ENCODE data around the gene GCM1. TPM values are rescaled to one million over a fixed set of nuclear protein-coding genes. Genes with fewer than 3 reads are reported as not detected.

The GCM1 gene
- total and polyA plus RNA-seq, 9 of the 15 experiments (the other 6 are each of a cell fraction or from before 2014, with no cell fraction given), result not detected

GRCh38 chr6:53104916-53105315, 43.7 kb downstream of the GCM1 start (continued):
- TF ChIP-seq THRAP3 (IDR thresholded peaks at IDR 0.05; ENCODE audit: borderline replicate concordance), result no peak
- TF ChIP-seq ZNF212 (CRISPR knock-in tag; IDR thresholded peaks at IDR 0.05), result no peak
- no peak for TF ChIP-seq ZNF778 (CRISPR knock-in tag; IDR thresholded peaks at IDR 0.05)
- TF ChIP-seq GATA2 (CRISPR knock-in tag; IDR thresholded peaks at IDR 0.05), result no peak
- no peak for TF ChIP-seq ILK (tag; IDR thresholded peaks at IDR 0.05; ENCODE audit: borderline replicate concordance, low read depth)
- no peak for TF ChIP-seq NFRKB (IDR thresholded peaks at IDR 0.05; ENCODE audit: low read depth)
- TF ChIP-seq JUN (IDR thresholded peaks at IDR 0.05; ENCODE audit: borderline replicate concordance, low read depth, low read length), result no peak
- TF ChIP-seq JUN (CRISPR knock-in tag; IDR thresholded peaks at IDR 0.05; ENCODE audit: borderline replicate concordance), result no peak
- TF ChIP-seq ILF3 (IDR thresholded peaks at IDR 0.05; ENCODE audit: borderline replicate concordance), result no peak
- TF ChIP-seq USF2 (CRISPR knock-in tag; IDR thresholded peaks at IDR 0.05), result no peak
- no peak for TF ChIP-seq ESRRB (CRISPR knock-in tag; IDR thresholded peaks at IDR 0.05; ENCODE audit: borderline replicate concordance)
- no peak for TF ChIP-seq ZBTB9 (CRISPR knock-in tag; IDR thresholded peaks at IDR 0.05)
- TF ChIP-seq ZNF695 (CRISPR knock-in tag; IDR thresholded peaks at IDR 0.05), result no peak
- no peak for TF ChIP-seq ZNF444 (CRISPR knock-in tag; IDR thresholded peaks at IDR 0.05)
- no peak for TF ChIP-seq ATF7 (IDR thresholded peaks at IDR 0.05)
